Measurements from ENCODE around the gene SOCS6. TPM values are rescaled to one million over a fixed set of nuclear protein-coding genes. Genes with fewer than 3 reads are reported as not detected.
"Not testable (repeated sequence)": the region's sequence is repeated elsewhere in the genome, so short reads cannot be mapped to it uniquely, and the experiment has no call there.

Gene SOCS6
- total RNA-seq, 1 experiment from 2014 or later, result 23.2 TPM

DNA sequence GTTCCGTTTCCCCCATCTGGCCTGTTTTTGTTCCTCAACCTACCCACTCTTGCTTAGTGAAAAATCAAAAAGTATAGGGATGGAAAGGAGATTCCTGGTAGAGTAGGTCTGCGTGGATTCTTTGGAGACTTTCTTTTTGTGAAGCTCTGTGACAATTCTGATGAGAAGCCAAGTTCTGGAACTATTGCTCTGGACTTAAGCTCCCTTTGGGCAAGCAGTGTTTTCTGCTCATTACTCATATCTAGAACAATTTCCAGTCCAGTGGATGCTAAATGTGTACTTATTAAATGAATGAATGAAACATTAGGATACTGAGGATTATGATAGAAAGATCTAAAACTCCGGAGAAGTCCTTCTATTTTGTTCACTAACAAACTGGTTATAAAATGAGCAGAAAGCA is 76.5 kb downstream of the SOCS6 start:
- Mint-ChIP-seq H3K36me3 (ENCODE audit: insufficient read depth, unreplicated experiment) (no peaks in the 10 kb centered on the region), H3K4me1 (ENCODE audit: low read depth, unreplicated experiment) (peaks cover 16% of the 10 kb centered on the region), H3K27me3 (ENCODE audit: insufficient read depth, unreplicated experiment) (no peaks in the 10 kb centered on the region), H3K9me3 (ENCODE audit: unreplicated experiment) (no peaks in the 10 kb centered on the region), H3K27ac (ENCODE audit: unreplicated experiment) (no peak overlapping the region), H3K4me3 (ENCODE audit: unreplicated experiment) (no peak overlapping the region)
- Histone ChIP-seq H3K4me1 (0 out of 2 replicates have a peak, but pooled peaks cover 8% of the 10 kb centered on the region), H3K4me3 (ENCODE audit: low read depth, low read length) (no peak overlapping the region), H3K27me3 (replicated peaks; ENCODE audit: control insufficient read depth, insufficient read depth, low read length) (no peaks in the 10 kb centered on the region), H3K9me3 (no peaks in the 10 kb centered on the region), H3K36me3 (ENCODE audit: control insufficient read depth, insufficient read depth, low read length) (no peaks in the 10 kb centered on the region)
- BruUV-seq (replicated peaks), result no TSS peak
- CTCF ChIA-PET, result no interaction called here
- TF ChIP-seq, protein P1, sequence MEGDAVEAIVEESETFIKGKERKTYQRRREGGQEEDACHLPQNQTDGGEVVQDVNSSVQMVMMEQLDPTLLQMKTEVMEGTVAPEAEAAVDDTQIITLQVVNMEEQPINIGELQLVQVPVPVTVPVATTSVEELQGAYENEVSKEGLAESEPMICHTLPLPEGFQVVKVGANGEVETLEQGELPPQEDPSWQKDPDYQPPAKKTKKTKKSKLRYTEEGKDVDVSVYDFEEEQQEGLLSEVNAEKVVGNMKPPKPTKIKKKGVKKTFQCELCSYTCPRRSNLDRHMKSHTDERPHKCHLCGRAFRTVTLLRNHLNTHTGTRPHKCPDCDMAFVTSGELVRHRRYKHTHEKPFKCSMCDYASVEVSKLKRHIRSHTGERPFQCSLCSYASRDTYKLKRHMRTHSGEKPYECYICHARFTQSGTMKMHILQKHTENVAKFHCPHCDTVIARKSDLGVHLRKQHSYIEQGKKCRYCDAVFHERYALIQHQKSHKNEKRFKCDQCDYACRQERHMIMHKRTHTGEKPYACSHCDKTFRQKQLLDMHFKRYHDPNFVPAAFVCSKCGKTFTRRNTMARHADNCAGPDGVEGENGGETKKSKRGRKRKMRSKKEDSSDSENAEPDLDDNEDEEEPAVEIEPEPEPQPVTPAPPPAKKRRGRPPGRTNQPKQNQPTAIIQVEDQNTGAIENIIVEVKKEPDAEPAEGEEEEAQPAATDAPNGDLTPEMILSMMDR (IDR thresholded peaks at IDR 0.05; ENCODE audit: insufficient read depth in 1 of 2, low read depth in 1 of 2, low read length in 1 of 2, severe bottlenecking in 1 of 2, unreplicated experiment in 1 of 2), result no peak
- no peak for DNase-seq
- intact Hi-C loops (cut with micrococcal nuclease; ENCODE audit: unreplicated experiment), result no loop called here
- POLR2A ChIA-PET, result no interaction called here

DNA sequence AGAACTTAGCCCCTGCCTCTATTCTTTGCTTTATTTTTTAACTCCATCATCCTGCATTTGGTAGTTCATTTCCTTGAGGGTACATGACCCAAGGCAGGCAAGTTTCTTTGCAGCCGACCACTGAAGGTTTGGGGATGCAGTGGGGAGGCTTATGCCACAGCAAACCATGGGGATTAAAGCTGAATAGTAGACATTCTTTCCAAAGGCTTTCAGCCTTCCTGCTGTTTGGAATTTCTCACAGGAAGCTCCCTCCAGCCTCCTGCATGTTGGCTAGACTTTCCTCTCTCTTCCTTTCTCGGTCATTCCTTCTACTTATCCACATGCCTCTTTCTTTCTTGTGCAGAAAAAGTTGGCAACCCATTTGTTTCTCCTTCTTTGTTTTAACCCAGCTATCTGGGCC is 77.3 kb downstream of the SOCS6 start:
- H3K27me3 Mint-ChIP-seq (ENCODE audit: insufficient read depth, unreplicated experiment), result no peaks in the 10 kb centered on the region
- TF ChIP-seq, protein P1 (IDR thresholded peaks at IDR 0.05; ENCODE audit: insufficient read depth in 1 of 2, low read depth in 1 of 2, low read length in 1 of 2, severe bottlenecking in 1 of 2, unreplicated experiment in 1 of 2), result no peak
- peaks cover 3% of the 10 kb centered on the region for H3K9me3 Mint-ChIP-seq (ENCODE audit: unreplicated experiment)
- Histone ChIP-seq H3K36me3 (ENCODE audit: control insufficient read depth, insufficient read depth, low read length) (no peaks in the 10 kb centered on the region), H3K27me3 (replicated peaks; ENCODE audit: control insufficient read depth, insufficient read depth, low read length) (no peaks in the 10 kb centered on the region), H3K9me3 (no peaks in the 10 kb centered on the region), H3K4me3 (ENCODE audit: low read depth, low read length) (no peak overlapping the region), H3K4me1 (peaks cover 11% of the 10 kb centered on the region; the same call in 1 of the 2 replicates)
- no TSS peak for BruUV-seq (replicated peaks)
- intact Hi-C loops (cut with micrococcal nuclease; ENCODE audit: unreplicated experiment), result no loop called here
- ChIA-PET CTCF (no interaction called here), POLR2A (no interaction called here)
- no peaks in the 10 kb centered on the region for H3K36me3 Mint-ChIP-seq (ENCODE audit: insufficient read depth, unreplicated experiment)
- H3K4me3 Mint-ChIP-seq (ENCODE audit: unreplicated experiment), result no peak overlapping the region
- DNase-seq, result no peak
- peaks cover 20% of the 10 kb centered on the region for H3K4me1 Mint-ChIP-seq (ENCODE audit: low read depth, unreplicated experiment)
- no peak overlapping the region for H3K27ac Mint-ChIP-seq (ENCODE audit: unreplicated experiment)

DNA sequence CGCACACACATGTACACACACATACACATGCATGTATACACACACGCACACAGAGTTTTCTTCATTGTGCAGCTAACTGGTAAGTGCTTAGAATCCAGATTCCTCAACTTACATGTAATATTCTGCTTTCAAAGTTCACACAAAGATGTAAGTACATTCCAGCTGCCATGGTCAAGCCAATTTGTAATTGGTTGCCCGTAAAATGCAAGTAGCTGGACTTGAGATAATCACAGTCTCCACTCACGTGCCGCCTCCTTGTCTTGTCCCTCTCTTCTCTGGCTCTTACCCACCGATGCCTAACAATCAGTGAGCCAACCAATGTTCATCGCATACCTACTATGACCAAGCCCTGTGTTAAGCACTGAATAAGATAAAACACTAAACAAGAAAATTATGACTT is 77.8 kb downstream of the SOCS6 start:
- no peaks in the 10 kb centered on the region for H3K27me3 Mint-ChIP-seq (ENCODE audit: insufficient read depth, unreplicated experiment)
- no peaks in the 10 kb centered on the region for H3K9me3 ChIP-seq
- no peaks in the 10 kb centered on the region for H3K36me3 ChIP-seq (ENCODE audit: control insufficient read depth, insufficient read depth, low read length)
- no peak overlapping the region for H3K27ac Mint-ChIP-seq (ENCODE audit: unreplicated experiment)
- no peak for DNase-seq
- BruUV-seq (replicated peaks), result no TSS peak
- CTCF ChIA-PET, result no interaction called here
- H3K4me3 Mint-ChIP-seq (ENCODE audit: unreplicated experiment), result no peak overlapping the region
- POLR2A ChIA-PET, result no interaction called here
- H3K4me1 ChIP-seq, result peaks cover 16% of the 10 kb centered on the region
- no peak overlapping the region for H3K4me3 ChIP-seq (ENCODE audit: low read depth, low read length)
- H3K27me3 ChIP-seq (replicated peaks; ENCODE audit: control insufficient read depth, insufficient read depth, low read length), result no peaks in the 10 kb centered on the region
- peaks cover 8% of the 10 kb centered on the region for H3K9me3 Mint-ChIP-seq (ENCODE audit: unreplicated experiment)
- H3K36me3 Mint-ChIP-seq (ENCODE audit: insufficient read depth, unreplicated experiment), result no peaks in the 10 kb centered on the region
- intact Hi-C loops (cut with micrococcal nuclease; ENCODE audit: unreplicated experiment), result no loop called here
- TF ChIP-seq, protein P1 (IDR thresholded peaks at IDR 0.05; ENCODE audit: insufficient read depth in 1 of 2, low read depth in 1 of 2, low read length in 1 of 2, severe bottlenecking in 1 of 2, unreplicated experiment in 1 of 2), result no peak
- peaks cover 25% of the 10 kb centered on the region for H3K4me1 Mint-ChIP-seq (ENCODE audit: low read depth, unreplicated experiment)

DNA sequence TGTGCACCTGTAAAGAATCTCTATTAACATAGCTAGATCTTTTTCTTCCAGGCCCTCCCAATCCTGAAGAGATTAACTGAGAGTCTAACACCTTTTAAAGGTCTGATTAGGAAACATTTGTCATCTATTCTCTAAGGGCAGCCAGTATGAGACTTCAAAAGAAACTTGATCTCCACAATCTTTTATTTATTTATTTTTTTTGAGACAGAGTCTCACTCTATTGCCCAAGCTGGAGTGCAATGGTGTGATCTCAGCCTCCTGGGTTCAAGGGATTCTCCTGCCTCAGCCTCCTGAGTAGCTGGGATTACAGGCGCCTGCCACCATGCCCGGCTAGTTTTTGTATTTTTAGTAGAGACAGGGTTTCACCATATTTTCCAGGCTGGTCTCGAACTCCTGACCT is 78.5 kb downstream of the SOCS6 start:
- BruUV-seq (replicated peaks); H3K27me3 ChIP-seq (replicated peaks; ENCODE audit: control insufficient read depth, insufficient read depth, low read length); POLR2A ChIA-PET; H3K36me3 ChIP-seq (ENCODE audit: control insufficient read depth, insufficient read depth, low read length); H3K27me3 Mint-ChIP-seq (ENCODE audit: insufficient read depth, unreplicated experiment); CTCF ChIA-PET; H3K9me3 ChIP-seq; DNase-seq; H3K36me3 Mint-ChIP-seq (ENCODE audit: insufficient read depth, unreplicated experiment); H3K27ac Mint-ChIP-seq (ENCODE audit: unreplicated experiment); H3K4me3 Mint-ChIP-seq (ENCODE audit: unreplicated experiment); H3K9me3 Mint-ChIP-seq (ENCODE audit: unreplicated experiment); H3K4me3 ChIP-seq (ENCODE audit: low read depth, low read length); intact Hi-C loops (cut with micrococcal nuclease; ENCODE audit: unreplicated experiment): not testable (repeated sequence)
- H3K4me1 Mint-ChIP-seq (ENCODE audit: low read depth, unreplicated experiment), result peaks cover 26% of the 10 kb centered on the region
- H3K4me1 ChIP-seq, result peaks cover 23% of the 10 kb centered on the region
